ENCODE measurements around the gene CAP1. TPM values are rescaled to one million over a fixed set of nuclear protein-coding genes. Genes with fewer than 3 reads are reported as not detected.
"Not testable (repeated sequence)": the region's sequence is repeated elsewhere in the genome, so short reads cannot be mapped to it uniquely, and the experiment has no call there.

The CAP1 gene
- total and polyA plus RNA-seq, 7 donors, result 33.7 to 116 (median 61.4) TPM

DNA sequence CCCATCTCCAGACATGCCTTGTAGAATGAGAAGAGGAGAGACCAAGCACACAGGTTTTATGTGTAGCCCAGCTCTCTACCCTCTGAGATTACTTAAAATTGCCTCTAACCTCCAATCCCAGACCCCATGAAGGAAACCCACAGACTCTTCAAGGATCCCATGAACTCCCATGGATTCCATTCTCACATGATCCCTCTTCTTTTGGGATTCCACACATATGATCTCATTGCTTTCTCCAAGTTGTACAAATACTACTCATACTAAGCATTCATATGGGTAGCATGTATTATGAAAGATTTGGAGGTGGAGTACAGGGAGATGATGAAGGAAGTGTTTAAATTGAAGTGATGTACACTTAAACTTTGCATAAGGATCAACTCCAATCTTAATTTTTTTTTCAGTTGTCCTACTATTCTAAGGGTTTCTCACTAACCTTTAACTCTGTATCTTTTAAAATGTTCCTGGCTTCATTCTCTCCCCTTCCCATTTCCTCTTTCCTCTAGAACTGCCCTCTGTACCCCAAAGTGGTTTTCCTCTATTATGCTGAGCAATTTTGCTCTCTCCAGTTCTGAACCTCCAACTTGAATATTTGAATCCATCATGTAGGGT lies 44.0 kb upstream of the CAP1 start:
- Histone ChIP-seq H3K9me3 (no peaks in the 10 kb centered on the region), H3K27ac (no peak overlapping the region), H3K36me3 (ENCODE audit: insufficient read depth in 1 of 2, low read depth in 1 of 2) (no peaks in the 10 kb centered on the region), H3K27me3 (ENCODE audit: insufficient read depth in 3 of 3, low read length in 2 of 3) (no peaks in the 10 kb centered on the region), H3K4me3 (no peak overlapping the region), H3K4me1 (no peaks in the 10 kb centered on the region)
- no peak for TF ChIP-seq CTCF (IDR thresholded peaks at IDR 0.05)
- intact Hi-C loops (cut with DNase I), result no loop called here
- no peak for ATAC-seq
- no peak for DNase-seq

DNA sequence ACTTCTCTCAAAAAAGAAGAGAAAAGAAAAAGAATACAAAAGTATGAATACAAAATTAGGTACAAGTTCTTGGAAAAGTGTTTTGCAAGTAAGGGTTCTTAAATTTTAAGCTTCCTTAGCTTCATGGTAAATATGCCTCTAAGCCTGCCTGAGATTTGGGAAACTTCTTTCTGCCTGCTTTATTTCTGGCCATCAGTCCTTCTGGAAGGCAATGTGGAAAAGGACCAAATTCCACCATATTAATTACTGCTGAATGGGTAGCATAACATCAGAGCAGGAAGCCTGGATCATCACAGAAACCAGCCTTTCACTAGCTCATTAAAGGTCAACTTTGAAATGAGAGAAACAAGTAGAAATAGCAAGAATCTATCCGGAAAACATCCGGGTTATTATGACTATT lies 39.1 kb upstream of the CAP1 start:
- WGBS, 3 donors, result 48 to 64% (median 53%) methylated on average over 2 of the region's 2 CpGs
- H3K4me1 ChIP-seq, result no peaks in the 10 kb centered on the region
- H3K36me3 ChIP-seq (ENCODE audit: insufficient read depth in 1 of 2, low read depth in 1 of 2), result no peaks in the 10 kb centered on the region
- ATAC-seq, result no peak
- no peak for DNase-seq
- no peak overlapping the region for H3K27ac ChIP-seq
- no peak overlapping the region for H3K4me3 ChIP-seq
- no peak for TF ChIP-seq CTCF (IDR thresholded peaks at IDR 0.05)
- intact Hi-C loops (cut with DNase I), result no loop called here
- H3K9me3 ChIP-seq, result peaks cover 4% of the 10 kb centered on the region
- peaks cover 0 to 3% (median 0%) of the 10 kb centered on the region in 3 donors for H3K27me3 ChIP-seq (ENCODE audit: insufficient read depth in 3 of 3, low read length in 2 of 3)

DNA sequence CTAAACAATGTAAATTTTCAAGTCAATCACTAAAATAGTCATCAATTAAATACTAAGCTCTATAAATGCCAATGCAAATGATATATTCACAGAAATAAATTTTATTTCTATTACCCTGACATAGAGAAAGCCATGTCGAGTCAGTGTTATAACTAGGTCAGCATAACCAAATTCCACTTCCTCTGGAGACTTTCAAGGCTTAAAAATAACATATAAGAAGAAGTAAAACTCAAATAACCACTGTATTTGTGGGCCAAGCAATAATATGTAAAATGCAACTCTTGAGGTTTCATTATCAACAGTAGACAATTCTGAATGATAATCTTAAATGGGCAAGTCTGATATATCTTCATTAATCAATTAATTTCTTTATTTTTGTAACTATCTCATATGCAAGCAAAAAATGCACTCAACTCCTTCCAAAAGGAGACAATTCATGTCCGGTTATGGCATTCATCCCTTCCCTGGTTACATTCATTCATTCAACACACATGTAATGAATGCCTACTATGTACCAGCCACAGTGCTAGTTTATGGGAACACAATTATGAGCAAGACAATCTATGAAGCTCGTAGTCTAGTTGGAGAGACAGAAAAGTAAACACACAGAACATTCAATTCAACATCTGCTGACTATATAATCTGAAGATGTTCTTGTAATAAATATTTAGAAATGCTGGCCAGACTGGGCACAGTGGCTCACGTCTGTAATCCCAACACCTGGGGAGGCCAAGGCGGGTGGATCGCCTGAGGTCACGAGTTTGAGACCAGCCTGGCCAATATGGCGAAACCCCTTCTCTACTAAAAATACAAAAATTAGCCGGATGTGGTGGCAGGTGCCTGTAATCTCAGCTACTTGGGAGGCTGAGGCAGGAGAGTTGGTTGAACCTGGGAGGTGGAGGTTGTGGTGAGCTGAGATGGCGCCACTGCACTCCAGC lies 37.1 kb upstream of the CAP1 start:
- ATAC-seq (no peak), DNase-seq (no peak)
- Histone ChIP-seq H3K9me3 (peaks cover 4% of the 10 kb centered on the region), H3K4me3 (no peak overlapping the region), H3K27ac (no peak overlapping the region), H3K4me1 (no peaks in the 10 kb centered on the region), H3K27me3 (ENCODE audit: insufficient read depth in 3 of 3, low read length in 2 of 3) (peaks cover 0 to 3% (median 0%) of the 10 kb centered on the region in 3 donors), H3K36me3 (ENCODE audit: insufficient read depth in 1 of 2, low read depth in 1 of 2) (no peaks in the 10 kb centered on the region)
- 81 to 85% (median 84%) methylated on average over 10 of the region's 10 CpGs for whole genome bisulfite sequencing, 3 donors
- TF ChIP-seq CTCF (IDR thresholded peaks at IDR 0.05), result no peak
- intact Hi-C loops (cut with DNase I), result no loop called here

GRCh38 chr1:40004857-40005256 lies 35.7 kb upstream of the CAP1 start:
- 38 to 44% (median 40%) methylated on average over 2 of the region's 2 CpGs for WGBS, 3 donors
- ATAC-seq, result no peak
- no peak overlapping the region for H3K4me3 ChIP-seq
- TF ChIP-seq CTCF (IDR thresholded peaks at IDR 0.05), result no peak
- H3K36me3 ChIP-seq (ENCODE audit: insufficient read depth in 1 of 2, low read depth in 1 of 2), result no peaks in the 10 kb centered on the region
- DNase-seq, result no peak
- intact Hi-C loops (cut with DNase I), result no loop called here
- H3K4me1 ChIP-seq, result no peaks in the 10 kb centered on the region
- peaks cover 0 to 3% (median 0%) of the 10 kb centered on the region in 3 donors for H3K27me3 ChIP-seq (ENCODE audit: insufficient read depth in 3 of 3, low read length in 2 of 3)
- H3K9me3 ChIP-seq, result peaks cover 4% of the 10 kb centered on the region
- no peak overlapping the region for H3K27ac ChIP-seq

DNA sequence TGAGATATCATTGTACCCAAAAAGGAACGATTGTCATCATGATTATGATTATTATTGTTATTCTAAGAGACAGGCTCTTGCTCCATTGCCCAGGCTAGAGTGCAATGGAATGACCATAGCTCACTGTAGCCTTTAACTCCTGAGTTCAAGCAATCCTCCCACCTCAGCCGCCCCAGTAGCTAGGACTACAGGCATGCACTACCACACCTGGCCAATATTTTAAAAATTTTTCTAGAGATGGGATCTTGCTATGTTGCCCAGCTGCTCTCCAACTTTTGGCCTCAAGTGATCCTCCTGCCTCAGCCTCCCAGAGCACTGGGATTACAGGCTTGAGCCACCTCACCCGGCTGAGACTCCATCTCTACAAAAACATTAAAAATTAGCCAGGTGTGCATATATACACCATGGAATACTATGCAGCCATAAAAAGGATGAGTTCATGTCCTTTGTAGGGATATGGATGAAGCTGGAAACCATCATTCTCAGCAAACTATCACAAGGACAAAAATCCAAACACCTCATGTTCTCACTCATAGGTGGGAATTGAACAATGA lies 33.0 kb upstream of the CAP1 start:
- intact Hi-C loops (cut with DNase I); H3K9me3 ChIP-seq; H3K4me1 ChIP-seq; ATAC-seq; H3K27ac ChIP-seq; H3K27me3 ChIP-seq (ENCODE audit: insufficient read depth in 3 of 3, low read length in 2 of 3); H3K4me3 ChIP-seq; DNase-seq; H3K36me3 ChIP-seq (ENCODE audit: insufficient read depth in 1 of 2, low read depth in 1 of 2): not testable (repeated sequence)
- WGBS, 3 donors, result 87 to 94% (median 88%) methylated on average over 3 of the region's 3 CpGs

All from psoas muscle (tissue), 8 donors.